ENCODE measurements around the gene NHERF2.
A peak's percentile ranks its signal among the peaks of the same experiment; 100 is the strongest.

NHERF2 gene

DNA sequence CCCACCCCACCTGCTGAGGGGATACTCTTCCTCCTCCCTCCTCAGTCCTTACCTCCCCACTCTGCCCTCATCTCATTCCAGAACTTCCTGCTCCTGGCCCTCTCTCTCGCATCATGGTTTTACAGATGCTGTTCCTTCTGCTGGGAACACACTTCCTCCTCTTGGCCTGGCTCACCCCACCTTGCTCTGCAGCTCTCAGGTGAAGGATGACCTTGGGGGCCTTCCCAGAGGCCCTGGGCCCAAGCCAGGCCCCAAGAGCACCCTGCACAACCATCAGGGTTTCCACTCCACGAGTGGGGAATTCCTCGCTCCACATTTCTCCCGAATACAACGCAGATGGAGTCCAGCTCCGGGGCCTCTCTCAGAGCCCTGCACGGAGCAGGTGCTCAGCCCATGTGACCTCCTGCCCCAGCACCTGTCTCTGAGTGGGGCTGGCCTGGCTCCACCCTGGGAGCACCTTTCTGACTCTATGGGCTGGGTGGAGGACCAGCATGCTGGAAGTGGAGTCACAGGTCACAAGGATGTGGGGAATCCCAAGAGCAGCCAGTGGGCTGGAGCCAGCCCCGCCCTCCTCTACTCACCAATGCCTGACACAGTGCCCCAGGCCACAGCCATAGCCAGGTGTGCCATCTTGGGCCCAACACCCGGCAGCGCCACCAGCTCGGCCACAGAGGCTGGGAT is 16.4 kb downstream of the NHERF2 start:
- no peak for DNase-seq

DNA sequence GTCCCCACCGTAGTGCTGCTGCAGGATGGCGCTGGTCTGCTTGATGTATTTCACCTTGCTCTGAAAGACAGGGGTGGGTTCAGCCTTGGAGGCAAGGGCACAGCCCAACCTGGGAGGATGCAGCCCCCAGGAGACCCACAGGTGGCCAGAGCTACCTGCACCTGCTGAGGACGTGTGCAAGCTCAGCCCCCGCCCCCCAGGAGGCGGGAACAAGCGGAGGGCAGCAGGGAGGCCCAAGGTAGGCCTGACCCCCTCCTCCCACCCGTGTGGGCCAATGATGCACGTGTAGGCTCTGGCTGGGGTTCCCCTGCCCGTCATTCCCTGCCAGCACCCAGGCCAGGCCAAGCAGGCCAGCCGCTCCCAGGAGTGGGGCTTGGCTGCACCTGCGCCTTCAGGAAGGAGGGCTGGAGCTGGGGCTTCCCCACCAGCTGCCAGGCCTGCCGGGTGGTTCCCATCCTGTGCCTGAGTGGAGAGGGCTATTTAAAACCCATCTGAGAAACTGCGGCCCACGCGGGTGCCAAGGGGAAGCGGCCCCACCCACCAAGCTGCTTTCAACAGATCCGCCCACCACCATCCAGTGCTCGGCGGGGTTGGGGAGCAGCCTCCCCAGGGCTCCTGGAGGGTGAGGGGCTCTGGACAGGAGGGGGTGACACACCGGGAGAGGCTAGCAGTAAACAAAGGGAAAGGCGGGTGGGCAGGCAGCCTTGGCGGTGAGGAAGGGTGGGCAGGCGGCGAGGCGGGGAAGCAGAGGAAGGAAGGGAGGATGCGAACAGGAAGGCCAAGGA is 17.2 kb downstream of the NHERF2 start:
- DNase-seq: no peak

DNA sequence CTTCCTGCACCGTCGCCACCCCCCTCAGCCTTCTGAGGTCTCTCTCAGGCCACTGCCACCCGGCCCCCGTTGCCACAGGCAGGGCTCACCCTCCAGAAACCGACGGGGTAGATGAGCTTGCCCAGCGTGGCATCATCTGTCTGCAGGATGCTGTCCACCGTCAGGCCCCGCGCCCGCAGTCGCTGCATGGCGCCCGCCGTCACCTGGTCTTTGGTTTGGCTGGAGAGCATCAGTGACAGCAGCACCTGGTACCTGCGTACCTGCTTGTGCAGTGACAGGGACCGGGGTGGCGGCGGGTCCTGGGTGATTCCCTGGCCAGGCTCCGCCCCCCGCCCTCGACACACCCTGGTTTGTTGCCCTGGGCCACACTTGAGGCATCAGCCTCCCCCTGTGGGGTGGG is 17.8 kb downstream of the NHERF2 start:
- DNase-seq: no peak

DNA sequence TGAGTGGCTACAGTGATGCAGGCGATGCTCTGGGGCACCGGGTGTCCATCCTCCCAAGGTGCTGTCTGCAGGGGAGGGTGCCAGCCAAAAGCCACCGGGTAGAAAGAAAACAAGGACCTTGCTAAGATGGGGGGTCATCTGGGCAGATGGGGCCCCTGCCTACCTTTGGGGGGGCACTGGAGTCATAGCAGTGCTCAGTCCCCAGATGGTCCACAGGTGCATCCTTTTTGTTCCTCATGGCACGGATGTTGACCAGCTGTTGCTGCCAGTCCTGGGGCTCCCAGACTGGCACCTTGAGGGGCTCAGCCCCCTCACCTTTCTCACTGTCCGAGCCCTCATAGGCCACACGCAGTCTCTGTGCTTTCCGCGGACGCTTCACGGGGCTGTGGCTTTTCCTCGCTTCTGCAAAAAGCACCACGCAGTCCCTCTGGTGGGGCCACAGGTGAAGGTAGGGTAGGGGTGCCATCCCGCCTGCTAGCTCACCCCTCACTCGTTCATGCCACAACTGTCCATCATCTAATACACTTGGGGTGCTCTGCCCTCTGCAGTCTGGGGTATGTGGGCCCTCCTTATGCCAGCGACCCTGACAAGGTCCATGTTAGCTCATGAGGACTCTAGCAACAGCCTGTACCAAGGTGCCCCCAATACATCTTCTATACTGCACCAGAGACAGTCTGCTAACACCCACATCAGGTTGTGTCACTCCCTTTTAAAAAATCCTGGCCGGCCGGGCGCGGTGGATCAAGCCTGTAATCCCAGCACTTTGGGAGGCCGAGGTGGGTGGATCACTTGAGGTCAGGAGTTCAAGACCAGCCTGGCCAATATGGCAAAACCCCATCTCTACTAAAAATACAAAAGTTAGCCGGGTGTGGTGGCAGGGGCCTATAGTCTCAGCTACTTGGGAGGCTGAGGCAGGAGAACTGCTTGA is 19.5 kb downstream of the NHERF2 start:
- no peak for DNase-seq

DNA sequence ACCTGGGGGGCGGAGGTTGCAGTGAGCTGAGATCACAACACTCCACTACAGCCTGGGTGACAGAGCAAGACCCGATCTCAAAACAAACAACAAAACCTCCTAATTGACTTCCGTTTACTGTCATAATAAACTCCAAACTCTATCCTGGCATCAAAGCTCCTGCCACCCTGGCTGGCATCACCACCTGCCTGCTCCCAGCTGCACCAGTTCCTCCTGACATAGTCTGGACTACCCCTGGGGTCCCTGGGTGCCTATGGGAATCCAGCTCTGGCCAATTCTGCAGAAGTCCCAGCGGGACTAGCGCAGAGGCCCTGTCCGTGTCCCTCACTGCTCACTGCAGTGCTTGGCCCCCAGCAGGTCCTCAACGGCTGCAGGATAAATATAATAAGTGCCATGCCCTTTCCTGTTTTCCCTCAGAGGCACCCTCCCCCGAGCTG is 20.2 kb downstream of the NHERF2 start:
- no peak for DNase-seq

DNA sequence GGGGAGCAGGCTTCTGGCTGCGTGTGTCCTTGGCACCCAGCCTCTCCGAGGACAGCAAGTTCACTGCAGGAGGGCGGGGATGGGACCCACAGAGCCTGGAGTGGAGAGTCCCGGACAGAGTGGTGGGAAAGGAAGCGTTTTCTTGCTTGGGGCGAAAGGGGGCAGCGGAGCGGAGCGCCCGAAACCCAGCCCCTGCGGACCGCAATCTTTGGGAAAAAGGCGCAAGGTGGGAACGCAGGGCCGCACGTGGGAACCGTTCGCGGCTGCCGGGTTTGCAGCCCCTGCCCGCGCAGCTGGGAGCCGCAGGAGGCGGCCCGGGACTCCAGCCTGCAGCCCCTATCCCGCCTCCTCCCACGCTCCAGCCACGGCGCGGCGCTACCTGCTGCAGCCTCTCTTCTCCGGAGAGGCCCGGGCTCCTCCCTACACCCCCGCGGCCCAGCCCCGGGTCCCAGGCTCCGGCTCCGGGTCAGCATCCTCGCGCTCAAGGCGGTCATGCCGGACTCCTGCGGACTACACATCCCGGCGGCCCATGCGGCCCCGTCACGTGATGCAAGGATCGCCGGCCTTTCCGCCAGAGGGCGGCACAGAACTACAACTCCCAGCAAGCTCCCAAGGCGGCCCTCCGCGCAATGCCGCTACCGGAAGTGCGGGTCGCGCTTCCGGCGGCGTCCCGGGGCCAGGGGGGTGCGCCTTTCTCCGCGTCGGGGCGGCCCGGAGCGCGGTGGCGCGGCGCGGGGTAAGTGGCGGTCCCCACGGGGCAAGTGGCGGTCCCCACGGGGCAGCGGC is 20.8 kb downstream of the NHERF2 start, which contains the start of the genes NTHL1 and TSC2:
NTHL1 (minus strand) TSS at position 505 of the 786 bp plus-strand sequence; CDS start at position 494, 11 bp downstream.
TSC2 (plus strand) TSS at position 656 of the 786 bp plus-strand sequence. CDS start 631 bp downstream, outside the sequence.
- DNase-seq: peak; percentile 35

DNA sequence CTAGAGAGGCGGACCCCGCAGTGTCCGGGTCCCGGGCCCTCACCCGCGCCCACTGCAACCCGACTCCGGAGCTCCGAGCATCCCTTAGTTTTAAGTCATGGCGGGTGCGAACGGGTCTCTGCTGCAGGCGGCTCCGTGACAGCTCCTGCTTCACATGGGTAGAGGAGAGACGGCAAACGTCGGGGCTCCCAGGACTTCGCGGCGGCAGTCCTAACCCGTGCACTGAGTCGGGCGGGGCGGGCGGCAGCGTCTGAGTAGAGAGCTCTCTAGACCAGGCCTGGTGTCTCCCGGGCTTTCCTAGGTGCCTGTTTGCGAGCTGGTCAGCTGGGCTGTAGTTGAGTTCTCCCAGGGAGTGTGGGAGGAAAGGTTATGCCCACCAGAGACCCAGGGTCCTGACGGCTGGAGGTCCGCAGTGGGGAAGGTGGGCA is 21.4 kb downstream of the NHERF2 start:
- DNase-seq: no peak

DNA sequence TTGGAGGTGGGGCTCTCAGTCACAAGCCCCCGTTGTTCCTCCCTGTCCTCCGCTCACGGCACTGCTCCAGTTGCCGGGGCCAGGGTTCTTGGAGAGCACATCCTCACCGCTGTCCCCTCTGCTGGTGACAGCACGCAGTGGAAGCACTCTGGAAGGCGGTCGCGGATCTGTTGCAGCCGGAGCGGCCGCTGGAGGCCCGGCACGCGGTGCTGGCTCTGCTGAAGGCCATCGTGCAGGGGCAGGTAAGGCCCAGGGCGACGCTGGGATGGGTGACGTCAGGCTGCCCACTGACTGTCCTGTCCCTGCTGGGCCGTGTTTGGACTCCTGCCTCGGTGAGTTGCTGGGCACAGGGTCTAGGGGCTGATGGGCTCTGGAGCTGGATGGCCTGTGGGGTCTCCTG is 26.5 kb downstream of the NHERF2 start:
- DNase-seq: no peak

DNA sequence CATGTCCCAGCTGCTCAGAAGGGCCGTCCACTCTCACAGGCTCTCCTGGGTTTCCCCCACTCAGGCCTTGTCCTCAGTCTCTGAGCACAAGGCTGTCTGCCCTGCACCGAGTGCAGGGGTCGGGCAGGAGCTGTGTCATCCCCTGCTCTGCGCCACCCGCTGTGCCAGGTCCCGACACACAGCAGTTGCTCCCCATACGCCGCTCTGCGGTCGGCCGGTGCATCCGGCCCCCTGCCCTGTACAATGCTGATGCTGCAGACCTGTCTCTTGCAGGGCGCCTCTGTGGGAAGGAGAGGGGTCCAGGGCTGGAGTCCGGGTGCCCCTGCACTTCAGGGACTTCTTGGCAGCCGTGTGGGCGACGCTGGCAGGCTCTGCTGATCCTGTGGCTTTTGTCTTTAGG is 27.2 kb downstream of the NHERF2 start:
- DNase-seq: no peak

DNA sequence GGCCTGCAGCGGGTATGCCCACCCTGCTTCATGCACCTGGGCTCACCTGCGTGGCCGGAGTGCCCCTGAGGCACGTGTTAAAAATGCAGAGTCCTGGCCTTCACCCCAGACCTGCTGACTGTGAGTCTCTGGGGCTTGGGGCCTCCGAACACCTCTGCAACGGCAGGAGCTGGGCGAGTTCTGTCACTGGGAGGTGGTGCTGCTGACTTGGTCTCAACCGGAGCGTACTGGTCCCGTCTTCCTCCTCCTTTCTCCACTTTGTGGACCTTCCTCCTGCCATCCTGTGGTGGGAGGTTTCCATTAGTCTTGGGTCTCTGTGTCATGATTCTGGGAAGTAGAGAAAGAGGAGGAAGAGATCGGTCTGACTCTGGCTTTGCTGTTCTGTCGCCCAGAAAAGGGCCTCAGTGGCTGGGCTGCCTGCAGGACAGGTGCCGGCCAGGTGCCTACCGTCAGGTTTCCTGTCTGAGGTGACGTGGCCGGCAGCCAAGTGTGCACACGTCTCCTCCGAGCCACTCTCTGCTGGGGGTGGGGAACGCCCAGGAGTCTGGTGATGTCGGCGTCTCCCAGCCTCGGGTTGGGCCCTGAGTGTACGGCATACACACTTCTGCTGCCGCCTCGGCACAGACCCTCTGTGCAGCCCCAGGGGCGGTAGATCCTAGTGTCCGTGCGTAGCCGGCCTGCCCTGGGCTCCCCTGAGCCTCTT is 28.0 kb downstream of the NHERF2 start:
- DNase-seq: no peak

DNA sequence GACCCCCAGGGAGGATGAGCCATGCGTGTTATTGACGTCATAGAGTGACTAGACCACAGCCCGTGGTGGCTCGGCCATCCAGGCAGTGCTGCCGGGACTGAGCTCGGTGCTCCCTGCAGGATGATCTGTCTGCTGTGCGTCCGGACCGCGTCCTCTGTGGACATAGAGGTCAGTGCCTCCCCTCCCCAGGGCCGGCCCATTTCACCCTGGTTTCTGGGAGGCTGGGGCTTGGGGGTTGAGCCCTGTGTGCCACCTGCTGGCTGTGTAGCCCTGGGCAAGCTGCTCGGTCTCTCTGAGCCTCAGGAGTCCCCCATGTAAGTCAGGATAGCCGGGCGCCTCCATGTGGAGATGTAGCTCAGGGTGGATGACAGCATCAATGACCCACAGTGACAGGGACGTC is 29.4 kb downstream of the NHERF2 start:
- no peak for DNase-seq

DNA sequence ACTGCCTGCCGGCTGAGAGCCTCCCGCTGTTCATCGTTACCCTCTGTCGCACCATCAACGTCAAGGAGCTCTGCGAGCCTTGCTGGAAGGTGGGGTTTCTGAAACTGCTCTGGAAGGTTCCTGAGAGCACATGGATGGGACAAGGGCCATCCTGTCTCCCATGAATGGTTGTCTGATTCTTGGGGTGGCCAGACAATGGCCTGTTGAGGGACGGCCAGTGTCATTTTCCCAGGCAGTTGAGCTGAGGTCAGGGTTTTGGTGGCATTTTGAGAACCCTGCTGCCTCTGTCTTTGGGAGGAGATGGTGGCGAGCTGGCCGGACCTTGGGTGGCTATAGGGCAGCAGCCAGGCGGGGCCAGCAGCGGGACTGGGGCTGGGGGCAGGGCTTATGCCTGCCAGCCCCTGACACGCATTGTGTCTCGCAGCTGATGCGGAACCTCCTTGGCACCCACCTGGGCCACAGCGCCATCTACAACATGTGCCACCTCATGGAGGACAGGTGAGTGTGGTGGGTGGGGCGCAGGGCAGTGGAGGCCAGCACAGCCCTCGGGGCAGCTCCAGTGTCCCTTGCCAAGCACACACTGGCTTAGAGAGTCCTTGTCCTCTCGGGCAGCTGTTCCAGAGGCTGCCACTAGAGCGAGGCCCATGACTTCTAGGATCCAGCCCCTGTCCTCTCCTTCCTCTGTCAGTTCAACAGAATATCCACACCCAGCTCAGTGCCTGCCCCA is 30.1 kb downstream of the NHERF2 start:
- no peak for DNase-seq

DNA sequence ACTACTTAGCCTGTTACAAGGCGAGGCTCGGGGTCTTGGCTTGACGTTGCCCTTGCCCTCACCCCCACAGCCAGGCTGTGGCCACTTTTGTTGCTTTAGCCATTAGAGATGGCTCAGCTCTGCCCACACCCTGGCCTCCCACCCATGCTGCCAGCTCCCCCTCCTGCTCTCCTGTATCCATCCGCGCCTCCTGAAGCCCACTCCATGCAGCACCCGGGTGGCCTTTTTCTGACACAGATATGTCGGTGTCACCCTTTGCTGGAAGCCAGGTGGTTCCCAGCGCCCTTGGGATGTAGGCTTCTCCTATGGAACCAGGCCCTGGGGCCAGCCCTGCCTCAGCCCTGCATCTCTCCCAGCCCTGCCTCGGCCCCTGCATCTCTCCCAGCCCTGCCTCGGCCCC is 30.7 kb downstream of the NHERF2 start:
- DNase-seq: no peak

DNA sequence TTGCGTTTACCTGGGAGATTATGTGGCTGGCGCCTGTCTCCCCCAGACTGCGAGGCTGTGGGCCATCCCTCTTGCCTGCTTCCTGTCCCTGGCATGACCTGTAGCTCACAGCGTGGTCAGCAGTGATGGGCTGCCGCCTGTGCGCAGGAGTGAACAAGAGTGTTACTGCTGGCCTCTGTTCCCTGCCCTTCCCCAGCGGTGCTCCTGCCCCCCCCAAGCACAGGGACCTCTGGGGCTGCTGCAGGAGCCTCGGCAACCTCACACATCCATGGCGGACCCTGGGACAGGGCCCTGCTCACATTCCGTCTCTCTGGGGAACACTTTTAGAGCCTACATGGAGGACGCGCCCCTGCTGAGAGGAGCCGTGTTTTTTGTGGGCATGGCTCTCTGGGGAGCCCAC is 31.7 kb downstream of the NHERF2 start:
- no peak for DNase-seq

DNA sequence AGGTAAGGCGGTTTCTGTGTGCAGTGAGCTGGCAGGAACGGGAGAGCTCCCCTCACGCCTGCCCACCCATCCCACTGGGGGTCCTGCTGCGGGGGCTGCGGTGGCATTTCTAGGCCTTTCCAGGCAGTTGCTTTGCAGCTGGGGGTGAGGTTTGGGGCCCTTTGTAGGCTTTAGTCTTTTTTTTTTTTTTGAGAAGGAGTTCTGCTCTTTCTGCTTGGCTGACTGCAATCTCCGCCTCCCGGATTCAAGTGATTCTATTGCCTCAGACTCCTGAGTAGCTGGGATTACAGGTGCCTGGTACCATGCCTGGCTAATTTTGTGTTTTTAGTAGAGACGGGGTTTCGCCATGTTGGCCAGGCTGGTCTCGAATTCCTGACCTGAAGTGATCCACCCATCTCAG is 32.2 kb downstream of the NHERF2 start:
- no peak for DNase-seq

DNA sequence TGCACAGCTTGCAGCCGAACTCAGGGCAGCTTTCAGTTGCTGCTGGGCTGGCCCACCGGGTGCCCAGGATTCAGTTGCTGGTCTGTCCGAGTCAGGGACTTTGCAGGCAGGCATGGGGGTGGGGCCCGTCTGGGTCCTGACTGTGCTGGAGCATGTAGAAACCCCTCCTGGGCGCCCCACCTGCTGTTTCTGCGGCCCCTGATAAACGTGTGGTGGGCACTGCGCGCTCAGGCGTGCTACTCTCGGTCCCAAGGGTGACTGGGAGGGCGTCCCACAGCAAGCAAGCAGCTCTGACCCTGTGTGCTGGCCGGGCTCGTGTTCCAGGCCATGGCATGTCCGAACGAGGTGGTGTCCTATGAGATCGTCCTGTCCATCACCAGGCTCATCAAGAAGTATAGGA is 33.6 kb downstream of the NHERF2 start:
- no peak for DNase-seq

DNA sequence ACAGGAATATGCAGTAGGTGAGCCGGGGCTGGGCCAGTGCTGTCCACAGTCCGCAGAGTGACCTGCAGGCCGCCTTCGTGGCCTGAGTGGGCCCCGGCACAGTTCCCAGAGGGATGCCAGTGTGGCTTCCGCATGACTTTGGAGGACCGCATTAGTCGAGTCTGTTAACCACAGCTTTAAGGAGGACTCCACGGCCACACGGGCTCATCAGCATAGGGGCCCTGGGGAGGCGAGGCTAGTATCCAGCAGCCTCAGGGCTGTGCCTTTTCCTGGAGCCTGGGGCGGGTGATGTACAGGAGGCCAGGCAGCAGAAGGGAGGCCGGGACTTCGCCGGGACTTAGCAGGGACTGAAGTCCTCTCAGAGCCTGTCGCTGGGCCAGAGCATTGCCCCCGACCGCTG is 34.3 kb downstream of the NHERF2 start:
- DNase-seq: no peak

DNA sequence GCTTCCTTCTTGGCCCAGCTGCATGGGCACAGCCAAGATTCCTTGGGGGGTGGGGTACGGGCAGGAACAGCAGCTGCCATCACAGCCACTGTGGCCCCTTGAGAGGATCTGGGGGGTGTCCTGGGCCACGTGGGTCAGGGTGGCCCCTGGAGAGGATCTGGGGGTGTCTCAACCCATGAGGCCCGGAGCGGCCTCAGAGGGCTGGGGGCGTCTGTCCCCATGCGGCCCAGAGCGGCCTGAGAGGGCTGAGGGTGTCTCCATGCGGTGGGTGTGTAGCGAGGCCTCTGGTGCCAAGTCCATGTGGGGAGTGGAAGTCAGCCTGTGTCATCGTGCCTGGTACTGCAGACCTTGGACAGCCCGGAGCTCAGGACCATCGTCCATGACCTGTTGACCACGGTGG is 34.8 kb downstream of the NHERF2 start:
- no peak for DNase-seq

DNA sequence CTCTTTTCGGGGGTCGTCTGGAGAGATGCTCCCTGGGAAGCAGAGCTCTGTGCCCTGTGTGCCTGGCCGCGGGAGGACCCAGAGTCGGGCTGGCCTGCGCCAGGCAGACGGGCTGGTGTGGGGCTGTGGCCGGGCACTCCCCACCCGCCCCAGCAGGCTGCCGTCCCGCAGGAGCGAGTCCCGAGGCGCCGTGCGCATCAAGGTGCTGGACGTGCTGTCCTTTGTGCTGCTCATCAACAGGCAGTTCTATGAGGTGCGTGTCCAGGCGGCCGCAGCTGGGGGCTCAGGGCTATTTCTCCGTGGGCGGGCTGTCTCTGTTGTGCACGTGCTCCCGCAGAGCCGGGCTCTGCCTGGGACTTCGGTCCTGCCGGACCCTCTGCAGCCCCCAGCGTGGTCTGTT is 36.1 kb downstream of the NHERF2 start:
- no peak for DNase-seq

DNA sequence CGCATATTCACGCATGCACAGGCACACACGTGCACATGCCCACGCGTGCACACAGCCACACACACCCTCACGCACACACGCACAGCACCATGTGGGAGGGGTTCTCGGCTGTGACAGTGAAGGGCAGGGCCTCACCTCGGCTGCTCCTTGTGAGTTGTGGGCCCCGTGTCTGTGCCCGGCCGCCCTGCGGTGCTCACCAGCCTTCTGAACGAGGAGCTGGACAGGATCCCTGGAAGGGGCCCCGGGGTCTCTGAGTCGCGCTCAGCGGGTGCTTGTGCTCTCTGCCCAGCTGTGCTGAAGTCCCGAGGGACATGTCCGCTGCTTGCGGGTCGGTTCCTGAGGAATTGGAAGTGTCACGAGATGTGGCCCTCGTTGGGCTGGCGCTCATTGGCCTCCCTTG is 37.2 kb downstream of the NHERF2 start:
- DNase-seq: no peak

DNA sequence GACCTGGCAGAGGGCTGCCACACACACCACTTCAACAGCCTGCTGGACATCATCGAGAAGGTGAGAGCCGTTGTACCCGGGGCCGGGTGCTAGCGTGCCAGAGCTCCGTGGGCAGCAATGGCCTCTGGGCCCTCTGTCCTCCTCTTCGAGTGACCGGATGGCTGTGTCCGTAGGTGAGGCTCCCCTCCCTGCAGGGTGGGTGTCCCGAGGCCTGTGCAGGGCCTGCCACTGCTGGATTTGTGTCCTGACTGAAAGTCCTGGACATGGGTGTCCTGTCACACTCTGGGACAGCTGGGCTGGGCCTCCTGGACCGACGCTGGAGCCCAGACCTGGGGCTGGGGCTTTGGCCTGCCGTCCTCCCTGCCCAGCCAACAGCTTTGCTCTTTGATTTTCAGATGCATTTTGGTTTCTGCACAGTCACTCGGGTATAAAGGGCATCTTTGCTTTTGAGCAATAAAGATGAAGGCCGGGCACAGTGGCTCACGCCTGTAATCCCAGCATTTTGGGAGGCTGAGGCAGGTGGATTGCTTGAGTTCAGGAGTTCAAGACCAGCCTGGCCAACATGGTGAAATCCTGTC is 37.8 kb downstream of the NHERF2 start:
- no peak for DNase-seq

Measured in NCI-H1048 (cell line).